Effector memory CD8-positive, alpha-beta T cell (primary cell): ENCODE data around the gene MS4A4A.

ENCODE experiments used
- ATAC-seq: fragments of 150-1000 bp; cut with Tn5 transposase; replicated peaks from 2 replicates; pipeline ENCODE4 v1.10.0; 2021; ENCODE audit warnings: mild to moderate bottlenecking, moderate library complexity
- DNase-seq, 3 experiments: peaks; one replicate each; pipeline ENCODE4 v3.0.0; 2021
- H3K27ac Mint-ChIP-seq, 2 donors: one replicate each; pipeline ENCODE4 v1.8.0; 2022; ENCODE audit warnings: mild to moderate bottlenecking in 2 of 2, mixed read lengths in 2 of 2, moderate library complexity in 2 of 2
- H3K27me3 Mint-ChIP-seq, 2 donors: one replicate each; pipeline ENCODE4 v1.8.0; 2022; ENCODE audit warnings: mixed read lengths in 2 of 2
- H3K36me3 Mint-ChIP-seq: one replicate; pipeline ENCODE4 v1.8.0; 2022; ENCODE audit warnings: mild to moderate bottlenecking, moderate library complexity, mixed read lengths; ENCODE audit not compliant: insufficient read depth
- H3K4me1 Mint-ChIP-seq, 2 donors: one replicate each; pipeline ENCODE4 v1.8.0; 2022; ENCODE audit warnings: low read depth in 2 of 2, mixed read lengths in 2 of 2
- H3K4me3 Mint-ChIP-seq, 2 donors: one replicate each; pipeline ENCODE4 v1.8.0; 2022; ENCODE audit warnings: mild to moderate bottlenecking in 2 of 2, mixed read lengths in 2 of 2, moderate library complexity in 2 of 2
- H3K9me3 Mint-ChIP-seq, 2 donors: one replicate each; pipeline ENCODE4 v1.8.0; 2022; ENCODE audit warnings: mixed read lengths in 2 of 2
- total RNA-seq, 9 experiments: gene quantifications; one replicate each; lab custom pipeline; 2026; lab: John Stamatoyannopoulos, UW

The MS4A4A gene
- 0 to 0.06 (median 0) reads per million in 9 experiments for total RNA-seq

- Mint-ChIP-seq H3K4me3 (no peak within 1 kb of the TSS), H3K27ac (no peak within 1 kb of the TSS), H3K9me3 (no peaks in the 10 kb centered on the region), H3K27me3 (peaks cover 21 to 34% of the 10 kb centered on the region in 2 donors), H3K4me1 (no peaks in the 10 kb centered on the region), H3K36me3 (no peaks in the 10 kb centered on the region)
- DNase-seq, result no peak
- ATAC-seq, result peak; percentile 41
These were observed at the start of gene MS4A4A for GRCh38 chr11:60280412-60280811. TSS of gene MS4A4A (plus strand) at chr11:60280666. CDS start at chr11:60280676, 10 bp downstream.

- Mint-ChIP-seq H3K4me1 (no peaks in the 10 kb centered on the region), H3K27me3 (peaks cover 10 to 18% of the 10 kb centered on the region in 2 donors), H3K4me3 (no peak overlapping the region), H3K36me3 (no peaks in the 10 kb centered on the region), H3K9me3 (no peaks in the 10 kb centered on the region), H3K27ac (no peak overlapping the region)
- DNase-seq (no peak), ATAC-seq (no peak)
These were observed 49.8 kb upstream of the MS4A4A start for GRCh38 chr11:60230681-60231080.

- Mint-ChIP-seq H3K4me1 (no peaks in the 10 kb centered on the region), H3K27me3 (peaks cover 35 to 45% of the 10 kb centered on the region in 2 donors), H3K4me3 (no peak overlapping the region), H3K9me3 (no peaks in the 10 kb centered on the region), H3K27ac (no peak overlapping the region), H3K36me3 (no peaks in the 10 kb centered on the region)
- ATAC-seq, result no peak
- no peak for DNase-seq
These were observed 45.1 kb upstream of the MS4A4A start for GRCh38 chr11:60235321-60235720.

- DNase-seq, result no peak
- no peak overlapping the region for H3K4me3 Mint-ChIP-seq
These were observed 39.8 kb upstream of the MS4A4A start for GRCh38 chr11:60240662-60241061.

GRCh38 chr11:60241786-60242185 lies 38.7 kb upstream of the MS4A4A start:
- Mint-ChIP-seq H3K4me1 (no peaks in the 10 kb centered on the region), H3K27ac (no peak overlapping the region), H3K36me3 (no peaks in the 10 kb centered on the region), H3K9me3 (no peaks in the 10 kb centered on the region), H3K27me3 (peaks cover 53 to 56% of the 10 kb centered on the region in 2 donors), H3K4me3 (no peak overlapping the region)
- DNase-seq (no peak), ATAC-seq (no peak)

More at GRCh38 chr11:60240662-60241061, 39.8 kb upstream of the MS4A4A start:
- Mint-ChIP-seq H3K27me3 (peaks cover 54 to 56% of the 10 kb centered on the region in 2 donors), H3K4me1 (no peaks in the 10 kb centered on the region), H3K27ac (no peak overlapping the region), H3K9me3 (no peaks in the 10 kb centered on the region), H3K36me3 (no peaks in the 10 kb centered on the region)
- no peak for ATAC-seq

- no peak for ATAC-seq
These were observed 37.7 kb upstream of the MS4A4A start, which contains the start of gene MS4A4E for GRCh38 chr11:60242740-60243239. TSS of gene MS4A4E (minus strand) at chr11:60243137. CDS start at chr11:60230055, 13,082 bp downstream.

GRCh38 chr11:60251485-60252212 lies 28.8 kb upstream of the MS4A4A start:
- H3K36me3 Mint-ChIP-seq, result no peaks in the 10 kb centered on the region
- H3K4me1 Mint-ChIP-seq, result no peaks in the 10 kb centered on the region
- H3K27me3 Mint-ChIP-seq, result peaks cover 34 to 43% of the 10 kb centered on the region in 2 donors
- H3K4me3 Mint-ChIP-seq, result no peak overlapping the region
- no peak overlapping the region for H3K27ac Mint-ChIP-seq
- no peaks in the 10 kb centered on the region for H3K9me3 Mint-ChIP-seq
- ATAC-seq (no peak), DNase-seq (peak in 2 of 3 experiments; percentile 5 to 9)

More at GRCh38 chr11:60242740-60243239, 37.7 kb upstream of the MS4A4A start, which contains the start of gene MS4A4E:
- Mint-ChIP-seq H3K4me3 (no peak within 1 kb of the TSS), H3K27me3 (peaks cover 43 to 46% of the 10 kb centered on the region in 2 donors), H3K27ac (no peak within 1 kb of the TSS), H3K4me1 (no peaks in the 10 kb centered on the region), H3K9me3 (no peaks in the 10 kb centered on the region), H3K36me3 (no peaks in the 10 kb centered on the region)
- DNase-seq, result no peak

- no peaks in the 10 kb centered on the region for H3K9me3 Mint-ChIP-seq
- H3K27me3 Mint-ChIP-seq, result peaks cover 34 to 43% of the 10 kb centered on the region in 2 donors
- DNase-seq, result no peak
- no peak overlapping the region for H3K27ac Mint-ChIP-seq
- no peak overlapping the region for H3K4me3 Mint-ChIP-seq
- ATAC-seq, result no peak
- no peaks in the 10 kb centered on the region for H3K36me3 Mint-ChIP-seq
- H3K4me1 Mint-ChIP-seq, result no peaks in the 10 kb centered on the region
These were observed 28.0 kb upstream of the MS4A4A start for GRCh38 chr11:60252213-60253108.

GRCh38 chr11:60257956-60258722 lies 22.3 kb upstream of the MS4A4A start:
- Mint-ChIP-seq H3K9me3 (no peaks in the 10 kb centered on the region), H3K4me1 (no peaks in the 10 kb centered on the region), H3K36me3 (no peaks in the 10 kb centered on the region), H3K4me3 (no peak overlapping the region), H3K27ac (no peak overlapping the region), H3K27me3 (peaks cover 27 to 29% of the 10 kb centered on the region in 2 donors)
- DNase-seq (no peak), ATAC-seq (no peak)

GRCh38 chr11:60261014-60261413 lies 19.5 kb upstream of the MS4A4A start:
- H3K27ac Mint-ChIP-seq, result no peak overlapping the region
- no peaks in the 10 kb centered on the region for H3K4me1 Mint-ChIP-seq
- peaks cover 13 to 17% of the 10 kb centered on the region in 2 donors for H3K27me3 Mint-ChIP-seq
- H3K9me3 Mint-ChIP-seq, result no peaks in the 10 kb centered on the region
- ATAC-seq, result no peak
- no peak overlapping the region for H3K4me3 Mint-ChIP-seq
- DNase-seq, result no peak
- no peaks in the 10 kb centered on the region for H3K36me3 Mint-ChIP-seq

- no peak overlapping the region for H3K27ac Mint-ChIP-seq
- H3K4me3 Mint-ChIP-seq, result no peak overlapping the region
- no peaks in the 10 kb centered on the region for H3K9me3 Mint-ChIP-seq
- peaks cover 19 to 27% of the 10 kb centered on the region in 2 donors for H3K27me3 Mint-ChIP-seq
- ATAC-seq (no peak), DNase-seq (no peak)
- H3K4me1 Mint-ChIP-seq, result no peaks in the 10 kb centered on the region
- H3K36me3 Mint-ChIP-seq, result no peaks in the 10 kb centered on the region
These were observed 17.1 kb upstream of the MS4A4A start for GRCh38 chr11:60263402-60263801.

- Mint-ChIP-seq H3K27me3 (peaks cover 19 to 30% of the 10 kb centered on the region in 2 donors), H3K36me3 (no peaks in the 10 kb centered on the region), H3K4me3 (no peak overlapping the region), H3K27ac (no peak overlapping the region), H3K9me3 (no peaks in the 10 kb centered on the region), H3K4me1 (no peaks in the 10 kb centered on the region)
- ATAC-seq, result no peak
- DNase-seq, result no peak
These were observed 15.8 kb upstream of the MS4A4A start for GRCh38 chr11:60264644-60265043.
